Pons (tissue), 1 donor: Measurements from ENCODE around the gene ST7L.

Experiments used
- DNase-seq: peaks from one replicate; pipeline ENCODE4 v3.0.0-alpha.2; 2016; ENCODE audit warnings: low spot score

Gene ST7L

GRCh38 chr1:112515311-112516009 is 103.5 kb downstream of the ST7L start:
- no peak for DNase-seq

GRCh38 chr1:112514901-112515300 is 104.0 kb downstream of the ST7L start:
- DNase-seq, result no peak

- no peak for DNase-seq
These were observed 105.7 kb downstream of the ST7L start for GRCh38 chr1:112513112-112513870.

- no peak for DNase-seq
These were observed 107.0 kb downstream of the ST7L start for GRCh38 chr1:112511897-112512296.

- no peak for DNase-seq
These were observed 108.6 kb downstream of the ST7L start for GRCh38 chr1:112510340-112510739.

GRCh38 chr1:112509660-112510178 is 109.2 kb downstream of the ST7L start:
- DNase-seq, result no peak

GRCh38 chr1:112509005-112509659 is 109.8 kb downstream of the ST7L start:
- no peak for DNase-seq

- no peak for DNase-seq
These were observed 110.5 kb downstream of the ST7L start, which contains the start of gene WNT2B for GRCh38 chr1:112508278-112509004. Gene WNT2B (plus strand): TSS chr1:112508965. CDS start chr1:112509263, 298 bp downstream.

- DNase-seq, result no peak
These were observed 111.0 kb downstream of the ST7L start for GRCh38 chr1:112507921-112508277.

GRCh38 chr1:112507336-112507735 is 111.6 kb downstream of the ST7L start:
- DNase-seq, result no peak

GRCh38 chr1:112506731-112507130 is 112.2 kb downstream of the ST7L start:
- DNase-seq, result no peak

GRCh38 chr1:112506306-112506705 is 112.6 kb downstream of the ST7L start:
- no peak for DNase-seq

- DNase-seq, result no peak
These were observed 113.1 kb downstream of the ST7L start for GRCh38 chr1:112505878-112506277.

- DNase-seq, result no peak
These were observed 113.5 kb downstream of the ST7L start for GRCh38 chr1:112505400-112505785.

- DNase-seq, result no peak
These were observed 114.1 kb downstream of the ST7L start for GRCh38 chr1:112504661-112505399.

GRCh38 chr1:112504001-112504660 is 114.8 kb downstream of the ST7L start:
- DNase-seq, result no peak

GRCh38 chr1:112502826-112503225 is 116.1 kb downstream of the ST7L start:
- DNase-seq, result no peak

- peak; percentile 62 for DNase-seq
These were observed 116.9 kb downstream of the ST7L start for GRCh38 chr1:112501810-112502641.

- no peak for DNase-seq
These were observed 122.7 kb downstream of the ST7L start for GRCh38 chr1:112496290-112496689.

GRCh38 chr1:112493351-112493750 is 125.6 kb downstream of the ST7L start:
- DNase-seq, result no peak
